Measurements from ENCODE around the gene SEZ6.

DNA sequence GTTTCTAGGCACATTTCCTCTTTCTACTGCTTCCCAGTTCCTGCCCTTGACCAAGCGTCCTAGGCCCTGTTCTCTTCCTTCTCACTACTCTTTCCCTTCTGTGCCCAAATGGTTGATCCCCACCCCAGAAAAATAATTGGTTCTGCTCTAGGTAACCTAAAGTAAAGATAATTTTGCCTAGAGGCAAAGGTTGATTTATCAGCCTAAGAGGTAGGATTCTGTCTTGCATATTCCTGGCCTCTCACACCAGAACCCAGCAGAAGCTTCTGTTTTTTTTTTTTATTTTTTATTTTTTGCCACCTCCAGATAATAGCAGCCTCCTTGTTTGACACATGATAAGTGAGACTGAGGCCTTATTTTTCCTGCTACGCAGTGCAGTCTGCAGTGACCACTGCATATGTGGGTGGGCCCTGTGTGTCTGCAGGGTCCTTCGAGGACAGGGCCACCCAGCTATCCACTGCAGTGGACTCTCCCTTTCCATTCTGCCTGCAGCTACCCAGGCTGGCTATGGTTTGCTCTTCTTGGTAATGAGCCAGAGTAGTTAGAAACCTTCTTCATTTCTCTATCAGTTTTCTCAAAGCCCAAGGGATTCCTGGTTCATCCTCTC is 37.8 kb upstream of the SEZ6 start:
- TF ChIP-seq, protein P1, sequence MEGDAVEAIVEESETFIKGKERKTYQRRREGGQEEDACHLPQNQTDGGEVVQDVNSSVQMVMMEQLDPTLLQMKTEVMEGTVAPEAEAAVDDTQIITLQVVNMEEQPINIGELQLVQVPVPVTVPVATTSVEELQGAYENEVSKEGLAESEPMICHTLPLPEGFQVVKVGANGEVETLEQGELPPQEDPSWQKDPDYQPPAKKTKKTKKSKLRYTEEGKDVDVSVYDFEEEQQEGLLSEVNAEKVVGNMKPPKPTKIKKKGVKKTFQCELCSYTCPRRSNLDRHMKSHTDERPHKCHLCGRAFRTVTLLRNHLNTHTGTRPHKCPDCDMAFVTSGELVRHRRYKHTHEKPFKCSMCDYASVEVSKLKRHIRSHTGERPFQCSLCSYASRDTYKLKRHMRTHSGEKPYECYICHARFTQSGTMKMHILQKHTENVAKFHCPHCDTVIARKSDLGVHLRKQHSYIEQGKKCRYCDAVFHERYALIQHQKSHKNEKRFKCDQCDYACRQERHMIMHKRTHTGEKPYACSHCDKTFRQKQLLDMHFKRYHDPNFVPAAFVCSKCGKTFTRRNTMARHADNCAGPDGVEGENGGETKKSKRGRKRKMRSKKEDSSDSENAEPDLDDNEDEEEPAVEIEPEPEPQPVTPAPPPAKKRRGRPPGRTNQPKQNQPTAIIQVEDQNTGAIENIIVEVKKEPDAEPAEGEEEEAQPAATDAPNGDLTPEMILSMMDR (IDR thresholded peaks at IDR 0.05): no peak
- TF ChIP-seq POLR2A (IDR thresholded peaks at IDR 0.05): no peak
